OCI-LY1 (cell line): ENCODE data around the gene ZIC2.

Experiments used
- CTCF ChIP-seq: fragments of 200-600 bp; sonication (generic), shearing (Covaris generic); IDR thresholded peaks from 2 replicates; pipeline ENCODE4 v1.5.1; 2017; ENCODE audit warnings: mild to moderate bottlenecking, antibody characterized with exemption, low read length, moderate library complexity, mixed read lengths
- EZH2 ChIP-seq: fragments of 200-600 bp; sonication (generic), shearing (Covaris generic); IDR thresholded peaks from 2 replicates; pipeline ENCODE4 v1.8.0; 2017; ENCODE audit warnings: borderline replicate concordance, mixed run types, mild to moderate bottlenecking, antibody characterized with exemption, low read length, moderate library complexity, mixed read lengths

DNA sequence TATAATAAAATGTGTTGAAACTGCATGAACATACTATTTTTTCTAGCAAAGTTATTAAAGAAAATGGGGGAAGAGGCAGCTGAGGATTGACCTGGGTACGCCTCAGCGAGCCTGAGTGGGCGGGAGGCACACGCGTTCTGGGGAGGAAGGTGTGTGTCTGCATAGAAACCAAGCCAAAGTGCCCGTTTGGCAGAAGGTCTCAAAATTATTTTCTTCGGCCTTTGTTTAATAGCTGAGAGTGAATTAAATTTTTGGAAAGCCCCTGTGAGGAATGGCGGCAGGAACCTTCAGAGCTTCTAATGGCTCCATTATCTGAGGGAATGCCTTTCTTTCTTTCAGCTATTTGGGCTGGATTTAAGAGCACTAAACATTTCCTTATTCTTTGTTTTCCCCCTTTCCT is 5.2 kb downstream of the ZIC2 start:
- TF ChIP-seq CTCF (no peak), EZH2 (no peak)
